Measurements from ENCODE around the gene C2orf81.
A peak's percentile ranks its signal among the peaks of the same experiment; 100 is the strongest.
"Not testable (repeated sequence)": the region's sequence is repeated elsewhere in the genome, so short reads cannot be mapped to it uniquely, and the experiment has no call there.

C2orf81 gene

DNA sequence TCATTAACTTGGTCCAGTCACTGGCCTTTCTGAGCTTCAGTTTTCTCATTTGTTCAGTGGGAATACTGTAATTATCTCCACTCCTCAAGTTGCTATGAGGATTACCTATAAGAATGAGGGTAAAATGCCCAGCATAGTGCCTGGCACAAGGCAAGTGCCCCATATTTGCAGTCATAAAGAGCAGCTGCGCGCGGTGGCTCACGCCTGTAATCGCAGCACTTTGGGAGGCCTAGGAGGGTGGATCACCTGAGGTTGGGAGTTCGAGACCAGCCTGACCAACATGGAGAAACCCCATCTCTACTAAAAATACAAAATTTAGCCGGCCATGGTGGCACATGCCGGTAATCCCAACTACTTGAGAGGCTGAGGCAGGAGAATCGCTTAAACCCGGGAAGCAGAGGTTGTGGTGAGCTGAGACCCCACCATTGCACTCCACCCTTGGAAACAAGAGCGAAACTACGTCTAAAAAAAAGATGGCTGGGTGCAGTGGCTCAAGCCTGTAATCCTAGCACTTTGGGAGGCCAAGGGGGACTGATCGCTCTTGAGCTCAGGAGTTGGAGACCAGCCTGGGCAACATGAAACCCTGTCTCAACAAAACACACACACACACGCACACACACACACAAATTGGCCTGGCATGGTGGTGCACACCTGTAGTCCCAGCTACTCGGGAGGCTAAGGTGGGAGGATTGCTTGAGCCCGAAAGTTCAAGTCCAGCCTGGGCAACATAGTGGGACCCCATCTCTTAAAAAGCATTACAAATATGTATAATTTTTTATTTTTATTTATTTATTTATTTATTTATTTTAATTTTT lies 21.3 kb upstream of the C2orf81 start:
- not testable (repeated sequence) for DNase-seq

GRCh38 chr2:74441690-74442482 lies 20.5 kb upstream of the C2orf81 start, which contains the start of gene RTKN:
TSS of gene RTKN (minus strand) at chr2:74441937. CDS start at chr2:74441816, 121 bp downstream.
- no peak for DNase-seq

GRCh38 chr2:74441170-74441689 lies 19.8 kb upstream of the C2orf81 start:
- DNase-seq, result no peak

DNA sequence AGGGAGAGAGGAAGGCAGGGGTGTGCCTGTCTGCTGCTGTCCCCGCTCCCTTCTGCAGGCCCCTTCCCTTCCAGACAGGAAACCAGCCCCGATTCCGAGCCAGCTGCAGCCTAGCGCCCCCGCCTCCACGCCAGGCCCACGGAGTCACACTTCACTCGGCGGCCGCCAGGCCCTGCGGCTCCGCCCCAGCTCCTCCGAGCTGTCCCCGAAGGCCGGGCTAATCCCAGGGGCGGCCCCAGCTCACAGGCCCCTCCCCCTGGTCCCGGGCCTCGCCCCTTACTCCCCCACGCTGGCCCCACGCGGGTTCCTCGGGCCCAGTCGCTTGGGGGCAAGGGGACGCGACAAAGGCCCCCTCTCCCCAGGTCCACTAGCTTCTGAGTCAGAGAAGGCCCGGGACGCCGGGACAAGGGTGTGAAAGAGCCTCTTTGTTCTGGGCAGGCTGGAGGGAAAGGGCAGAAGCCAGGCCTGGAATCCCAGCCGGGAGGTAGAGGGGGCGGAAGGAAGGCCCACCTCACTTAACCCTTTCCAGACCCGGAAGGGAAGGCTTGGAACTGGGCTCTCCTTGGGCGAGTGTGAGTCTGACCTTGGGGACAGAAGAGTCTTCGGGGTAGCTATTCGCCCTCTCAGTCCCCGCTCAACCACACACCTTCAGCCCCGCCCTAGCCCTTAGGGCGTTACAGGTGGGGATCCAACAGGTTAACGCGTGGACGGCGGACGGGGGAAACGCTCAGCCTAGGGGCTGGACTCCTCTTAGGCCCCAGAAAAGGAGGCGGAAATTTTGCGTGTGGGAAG lies 19.2 kb upstream of the C2orf81 start:
- peak; percentile 47 for DNase-seq

GRCh38 chr2:74439803-74440377 lies 18.5 kb upstream of the C2orf81 start:
- DNase-seq, result no peak

- DNase-seq, result peak; percentile 76
Observed at GRCh38 chr2:74439373-74439772, 18.0 kb upstream of the C2orf81 start.

GRCh38 chr2:74438248-74438647 lies 16.8 kb upstream of the C2orf81 start:
- DNase-seq, result no peak

- DNase-seq, result no peak
Observed at GRCh38 chr2:74436848-74437695, 15.7 kb upstream of the C2orf81 start.

DNA sequence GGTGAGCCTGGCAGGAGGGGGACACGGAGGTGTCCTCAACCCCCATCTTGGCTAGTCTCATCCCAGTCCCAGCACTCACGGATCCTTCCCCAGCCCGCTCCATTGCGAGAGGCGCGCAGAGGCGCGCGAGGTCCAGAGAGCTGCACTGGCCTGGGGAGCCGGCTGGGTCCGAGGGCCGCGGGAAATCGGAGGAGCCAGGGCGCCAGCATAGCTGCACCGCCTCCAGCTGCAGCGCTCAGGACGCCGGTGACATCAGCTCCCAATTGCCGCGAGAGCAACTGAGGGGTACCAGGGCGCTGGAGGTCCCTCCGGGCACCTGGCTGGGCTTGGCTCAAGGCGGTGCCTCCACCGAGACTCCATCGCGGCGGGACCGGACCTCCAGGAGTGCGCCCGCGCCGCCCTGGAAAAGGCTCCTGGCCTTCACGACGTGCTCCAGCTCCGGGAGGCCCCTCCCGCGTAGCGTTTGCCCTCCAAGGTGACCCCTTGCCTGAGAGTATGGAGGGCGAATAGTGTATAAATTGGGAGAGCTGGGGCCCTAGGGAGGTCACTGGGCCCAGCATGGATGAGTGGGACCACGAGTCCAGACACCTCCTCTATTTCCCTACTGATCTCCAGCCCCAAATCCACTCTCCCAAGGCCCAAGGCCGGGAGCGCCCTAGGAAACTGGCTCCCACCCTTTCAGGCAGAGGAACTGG lies 14.8 kb upstream of the C2orf81 start:
- no peak for DNase-seq

- no peak for DNase-seq
Observed at GRCh38 chr2:74430502-74430901, 9.1 kb upstream of the C2orf81 start.

DNA sequence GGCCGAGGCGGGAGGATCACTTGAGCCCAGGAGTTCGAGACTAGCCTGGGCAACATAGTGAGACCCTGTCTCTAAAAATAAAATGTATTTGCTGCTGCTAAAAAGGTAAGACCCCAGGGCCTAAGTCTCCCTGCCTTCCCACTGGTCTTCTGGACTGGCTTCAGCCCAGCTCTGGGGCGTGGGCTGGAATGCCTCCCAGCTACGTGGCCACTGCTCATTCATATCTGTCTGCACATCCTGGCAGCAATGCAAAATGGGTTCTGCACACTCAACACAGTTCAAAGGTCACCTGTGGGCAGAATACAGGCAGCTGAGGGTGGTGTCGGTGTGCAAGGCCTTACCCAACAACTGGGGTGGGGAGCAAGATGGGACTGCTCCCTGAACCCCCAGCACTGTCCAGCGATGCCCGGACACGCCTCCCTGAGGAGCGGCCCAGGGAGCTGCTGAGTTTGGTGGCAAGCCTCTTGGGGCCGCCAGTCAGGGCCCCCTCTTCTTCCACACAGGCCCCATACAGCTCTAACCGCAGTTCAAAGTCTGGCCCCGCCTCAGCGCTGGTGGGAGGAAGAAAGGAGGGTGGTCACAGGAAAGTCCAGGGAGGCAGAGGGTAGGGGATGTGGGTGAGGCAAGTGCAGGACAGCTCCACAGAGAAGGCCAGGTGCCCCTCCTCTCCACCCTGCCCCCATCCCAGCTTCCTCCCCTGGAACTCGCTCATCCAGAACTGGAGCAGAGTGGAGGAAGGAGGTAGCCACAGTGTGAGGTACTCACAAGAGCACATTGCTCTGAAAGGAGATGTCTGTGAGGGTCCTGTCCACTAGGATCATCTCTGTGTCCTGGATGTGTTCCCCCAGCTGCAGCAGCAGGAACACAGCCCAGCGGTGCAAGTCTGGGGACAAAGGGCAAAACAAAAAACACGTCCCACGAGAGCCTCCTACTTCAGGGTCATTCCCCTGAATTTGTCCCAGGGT lies 8.3 kb upstream of the C2orf81 start:
- no peak for DNase-seq

GRCh38 chr2:74428675-74429074 lies 7.3 kb upstream of the C2orf81 start:
- no peak for DNase-seq

DNA sequence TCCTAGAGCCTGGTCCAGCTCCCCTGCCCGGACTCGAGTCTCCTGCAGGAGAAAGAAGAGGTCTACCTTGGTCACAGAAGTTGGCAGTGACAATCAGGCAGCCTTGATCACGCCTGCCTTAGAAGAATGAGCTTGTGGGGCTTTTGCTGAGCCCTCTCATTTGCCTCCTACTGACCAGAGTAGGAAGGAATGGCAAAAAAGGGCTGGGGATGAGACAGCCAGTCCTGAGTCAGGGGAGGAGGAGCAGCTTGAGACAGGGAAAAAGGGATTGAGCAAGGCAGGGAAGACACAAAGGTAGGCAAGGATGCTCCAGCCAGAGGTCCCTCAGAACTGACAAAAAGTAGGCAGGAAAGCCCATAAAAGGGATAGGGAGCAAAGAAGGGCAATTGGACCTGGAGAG lies 6.1 kb upstream of the C2orf81 start:
- DNase-seq, result no peak

DNA sequence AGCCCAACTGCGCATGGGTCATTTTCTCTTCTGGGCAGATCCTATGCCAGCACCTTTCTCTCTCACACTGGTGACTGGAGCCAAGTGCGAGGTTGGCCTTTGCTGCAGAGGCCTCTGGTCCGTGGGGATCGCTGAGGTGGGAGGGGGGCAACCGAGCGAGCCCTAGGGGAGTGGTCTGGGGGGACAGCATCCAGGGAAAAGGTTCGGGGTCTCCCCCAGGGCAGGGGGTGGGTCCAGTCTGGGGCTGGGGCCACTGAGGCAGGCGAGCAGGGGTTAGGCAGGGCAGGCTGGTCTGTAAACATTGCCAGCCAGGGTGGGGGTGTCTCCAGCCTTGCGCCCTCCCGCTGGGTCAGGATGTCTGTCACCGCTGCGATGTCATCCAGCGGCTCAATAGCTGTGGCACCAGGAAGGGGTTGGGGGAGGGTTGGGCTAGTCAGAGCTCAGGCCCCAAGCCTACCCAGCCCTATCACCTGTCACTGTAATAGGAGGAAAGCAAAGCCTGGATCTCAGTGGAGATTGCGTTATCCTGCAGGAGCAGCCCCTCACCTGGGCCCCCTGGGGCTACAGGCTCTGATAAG lies 4.9 kb upstream of the C2orf81 start:
- DNase-seq, result no peak

- no peak for DNase-seq
Observed at GRCh38 chr2:74425523-74425922, 4.1 kb upstream of the C2orf81 start.

GRCh38 chr2:74424995-74425406 lies 3.6 kb upstream of the C2orf81 start:
- DNase-seq, result no peak

- no peak for DNase-seq
Observed at GRCh38 chr2:74424139-74424992, 2.9 kb upstream of the C2orf81 start.
